Erythroblast (primary cell): ENCODE data around the gene LSM11.
"Not testable (repeated sequence)": the region's sequence is repeated elsewhere in the genome, so short reads cannot be mapped to it uniquely, and the experiment has no call there.

Source experiments
- GATA1 ChIP-seq: IDR thresholded peaks from 2 replicates; pipeline ENCODE4 v1.6.1; 2011; ENCODE audit warnings: low read depth, mild to moderate bottlenecking, control low read depth, low read length, moderate library complexity
- POLR2A ChIP-seq: IDR thresholded peaks from 2 replicates; pipeline ENCODE4 v1.6.1; 2011; ENCODE audit warnings: mild to moderate bottlenecking, low read length

DNA sequence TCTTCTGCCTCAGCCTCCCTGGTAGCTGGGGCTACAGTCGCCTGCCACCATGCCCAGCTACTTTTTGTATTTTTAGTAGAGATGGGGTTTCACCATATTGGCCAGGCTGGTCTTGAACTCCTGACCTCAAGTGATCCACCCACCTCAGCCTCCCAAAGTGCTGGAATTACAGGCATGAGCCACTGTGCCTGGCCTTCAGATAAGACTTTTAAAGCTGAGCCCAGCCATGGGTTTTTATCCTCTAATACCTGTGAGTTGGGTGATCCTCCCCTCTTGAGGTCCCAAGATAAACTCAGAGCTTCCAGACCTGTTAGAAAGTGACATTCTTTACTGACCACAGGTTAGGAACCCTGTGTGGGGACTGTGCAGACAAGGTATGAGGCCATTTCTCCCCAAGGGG, 15.7 kb upstream of the LSM11 start:
- not testable (repeated sequence) for TF ChIP-seq POLR2A, GATA1
